Mucosa of rectum (tissue), 2 donors: Measurements from ENCODE around the gene CD36.

Experiments
- H3K27ac ChIP-seq, 2 donors: one replicate each; pipeline ENCODE4 v1.7.0; 2013; ENCODE audit warnings: inconsistent platforms in 2 of 2, low read depth in 2 of 2, low read length in 2 of 2
- H3K27me3 ChIP-seq, 2 donors: one replicate each; pipeline ENCODE4 v1.7.0; 2013; ENCODE audit warnings: low read length in 2 of 2; ENCODE audit not compliant: control insufficient read depth in 2 of 2, insufficient read depth in 2 of 2
- H3K36me3 ChIP-seq, 2 donors: one replicate each; pipeline ENCODE4 v1.7.0; 2013; ENCODE audit warnings: low read length in 2 of 2; ENCODE audit not compliant: control insufficient read depth in 2 of 2, insufficient read depth in 2 of 2
- H3K4me1 ChIP-seq, 2 donors: one replicate each; pipeline ENCODE4 v1.7.0; 2013; ENCODE audit warnings: low read length in 2 of 2, mild to moderate bottlenecking in 1 of 2; ENCODE audit not compliant: control insufficient read depth in 2 of 2, insufficient read depth in 2 of 2
- H3K4me3 ChIP-seq, 2 donors: one replicate each; pipeline ENCODE4 v1.7.0; 2013; ENCODE audit warnings: low read length in 2 of 2
- H3K9ac ChIP-seq, 2 donors: one replicate each; pipeline ENCODE4 v1.7.0; 2013; ENCODE audit warnings: low read length in 2 of 2, low read depth in 1 of 2, mild to moderate bottlenecking in 1 of 2
- H3K9me3 ChIP-seq, 2 donors: one replicate each; pipeline ENCODE4 v1.7.0; 2013; ENCODE audit warnings: low read length in 2 of 2; ENCODE audit not compliant: control insufficient read depth in 2 of 2
- donor health status: healthy.
- donor health status: Normal muscosa, but diverticular disease.

CD36 gene

DNA sequence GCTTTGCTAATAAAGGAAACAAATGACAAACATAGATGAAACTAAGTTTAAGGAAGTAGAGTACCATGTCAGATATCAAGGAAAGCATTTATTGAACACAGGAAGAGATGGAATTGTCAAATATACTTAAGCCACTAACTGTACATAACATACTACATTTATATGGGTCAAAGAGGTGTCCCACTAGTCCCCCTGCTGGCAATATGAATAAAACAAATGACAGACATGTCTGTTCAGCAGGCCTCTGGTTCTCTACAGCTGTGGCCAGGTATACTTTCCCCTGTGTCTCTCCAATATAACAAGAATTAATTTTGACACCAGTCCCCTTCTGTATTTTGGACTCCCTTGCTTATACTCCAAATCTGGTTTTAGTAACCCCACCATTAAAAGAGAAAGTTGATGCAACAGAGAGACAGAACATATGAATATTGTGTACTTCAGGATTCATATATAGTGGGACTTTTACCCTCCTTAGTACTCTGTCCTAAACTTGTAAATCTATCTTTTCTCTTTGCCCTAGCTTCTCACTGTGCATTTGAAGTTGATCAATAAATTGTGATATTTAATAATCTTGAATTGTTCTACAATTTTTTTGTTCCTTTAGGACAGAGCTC lies 42.9 kb downstream of the CD36 start:
- no peak overlapping the region for H3K4me3 ChIP-seq
- H3K36me3 ChIP-seq, result no peaks in the 10 kb centered on the region
- no peak overlapping the region for H3K27ac ChIP-seq
- no peaks in the 10 kb centered on the region for H3K9me3 ChIP-seq
- no peak overlapping the region for H3K9ac ChIP-seq
- H3K27me3 ChIP-seq, result no peaks in the 10 kb centered on the region
- H3K4me1 ChIP-seq, result no peaks in the 10 kb centered on the region

GRCh38 chr7:80682744-80683143 lies 44.3 kb downstream of the CD36 start:
- no peaks in the 10 kb centered on the region for H3K27me3 ChIP-seq
- no peak overlapping the region for H3K4me3 ChIP-seq
- H3K36me3 ChIP-seq, result no peaks in the 10 kb centered on the region
- no peak overlapping the region for H3K27ac ChIP-seq
- no peak overlapping the region for H3K9ac ChIP-seq
- H3K9me3 ChIP-seq, result no peaks in the 10 kb centered on the region
- no peaks in the 10 kb centered on the region for H3K4me1 ChIP-seq

DNA sequence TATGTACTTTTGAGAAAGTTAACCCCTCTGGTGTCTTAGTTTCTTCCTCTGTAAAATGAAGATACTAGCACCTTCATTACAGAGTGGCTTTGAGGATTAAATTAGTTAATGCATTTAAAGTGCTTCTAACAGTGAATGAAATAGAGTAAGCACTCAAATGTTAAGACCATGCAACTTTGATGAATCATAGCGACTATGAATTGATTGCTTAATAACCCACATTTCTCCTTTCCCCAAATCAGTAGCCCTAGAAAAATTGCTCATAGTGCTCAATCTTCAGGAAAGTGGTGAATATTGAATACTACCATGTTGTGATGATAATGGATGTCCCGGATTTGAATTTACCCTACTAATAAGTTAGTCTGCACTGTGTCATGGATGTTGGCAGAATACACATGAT lies 48.1 kb downstream of the CD36 start:
- H3K9ac ChIP-seq, result no peak overlapping the region
- no peaks in the 10 kb centered on the region for H3K4me1 ChIP-seq
- H3K27ac ChIP-seq, result no peak overlapping the region

DNA sequence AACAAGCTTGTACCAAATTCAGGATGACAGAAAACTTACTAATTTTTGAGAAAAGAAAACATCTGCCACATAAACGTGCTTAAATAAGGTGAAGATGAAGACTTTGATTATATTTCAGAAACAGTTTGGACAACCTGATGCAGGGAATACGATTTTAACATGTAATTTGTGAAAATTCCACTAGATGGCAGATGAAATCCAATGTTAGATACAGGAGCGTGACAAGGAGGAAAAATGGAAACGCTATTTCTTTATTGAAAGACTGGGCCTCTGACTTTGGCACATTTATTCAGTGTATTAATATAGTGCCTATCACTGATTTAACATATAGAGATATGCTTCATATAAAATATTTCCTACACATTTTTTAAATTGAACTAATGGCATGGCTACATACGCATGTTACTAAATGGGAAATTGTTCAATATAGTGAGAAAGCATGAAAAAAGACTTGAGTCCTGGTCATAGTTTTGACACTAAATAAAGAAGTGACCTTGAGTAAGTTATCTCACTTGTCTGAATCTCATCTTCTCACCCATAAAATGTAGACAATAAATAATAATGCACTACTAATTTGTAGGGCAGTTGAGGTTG lies 60.7 kb downstream of the CD36 start:
- Histone ChIP-seq H3K36me3 (no peaks in the 10 kb centered on the region), H3K27ac (no peak overlapping the region)

More for the DNA sequence above, 48.1 kb downstream of the CD36 start:
- H3K9me3 ChIP-seq, result no peaks in the 10 kb centered on the region
- H3K27me3 ChIP-seq, result no peaks in the 10 kb centered on the region
- no peaks in the 10 kb centered on the region for H3K36me3 ChIP-seq
- no peak overlapping the region for H3K4me3 ChIP-seq

GRCh38 chr7:80699721-80700256 lies 61.3 kb downstream of the CD36 start:
- H3K9ac ChIP-seq, result no peak overlapping the region
- no peaks in the 10 kb centered on the region for H3K4me1 ChIP-seq
- H3K9me3 ChIP-seq, result no peaks in the 10 kb centered on the region
- no peak overlapping the region for H3K4me3 ChIP-seq
- H3K36me3 ChIP-seq, result no peaks in the 10 kb centered on the region
- H3K27me3 ChIP-seq, result no peaks in the 10 kb centered on the region
- H3K27ac ChIP-seq, result no peak overlapping the region

More for the DNA sequence above, 60.7 kb downstream of the CD36 start:
- no peaks in the 10 kb centered on the region for H3K4me1 ChIP-seq
- no peaks in the 10 kb centered on the region for H3K27me3 ChIP-seq
- no peak overlapping the region for H3K9ac ChIP-seq
- H3K4me3 ChIP-seq, result no peak overlapping the region
- H3K9me3 ChIP-seq, result no peaks in the 10 kb centered on the region

GRCh38 chr7:80703272-80703671 lies 64.8 kb downstream of the CD36 start:
- H3K27ac ChIP-seq, result no peak overlapping the region
- no peaks in the 10 kb centered on the region for H3K27me3 ChIP-seq
- H3K4me3 ChIP-seq, result no peak overlapping the region
- H3K9me3 ChIP-seq, result no peaks in the 10 kb centered on the region
- H3K36me3 ChIP-seq, result no peaks in the 10 kb centered on the region
- no peaks in the 10 kb centered on the region for H3K4me1 ChIP-seq
- no peak overlapping the region for H3K9ac ChIP-seq

GRCh38 chr7:80705130-80705781 lies 66.8 kb downstream of the CD36 start:
- H3K9ac ChIP-seq, result no peak overlapping the region
- no peaks in the 10 kb centered on the region for H3K9me3 ChIP-seq
- no peak overlapping the region for H3K27ac ChIP-seq
- no peaks in the 10 kb centered on the region for H3K27me3 ChIP-seq
- H3K4me3 ChIP-seq, result no peak overlapping the region
- H3K4me1 ChIP-seq, result no peaks in the 10 kb centered on the region
- no peaks in the 10 kb centered on the region for H3K36me3 ChIP-seq

DNA sequence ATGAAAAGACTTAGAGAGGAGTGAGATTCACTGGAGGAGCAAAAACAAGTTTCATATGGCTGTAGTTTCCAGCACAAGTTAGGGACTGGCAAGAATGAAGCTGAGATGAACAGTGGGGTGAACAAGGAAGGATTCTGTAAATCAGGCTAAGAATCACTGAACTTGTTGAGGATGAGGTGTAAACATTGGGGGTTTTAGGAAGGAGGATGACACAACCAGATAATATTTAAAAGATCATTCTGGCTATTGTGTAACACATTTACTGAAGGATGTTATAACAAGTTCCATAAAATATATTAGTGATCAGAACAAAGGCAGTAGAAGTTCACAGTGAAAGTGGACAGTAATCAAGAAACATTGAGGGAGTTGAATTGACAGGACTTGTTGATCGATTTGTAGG lies 68.9 kb downstream of the CD36 start:
- H3K4me1 ChIP-seq, result no peaks in the 10 kb centered on the region
- no peak overlapping the region for H3K9ac ChIP-seq
- H3K9me3 ChIP-seq, result no peaks in the 10 kb centered on the region
- H3K36me3 ChIP-seq, result no peaks in the 10 kb centered on the region
- H3K27me3 ChIP-seq, result no peaks in the 10 kb centered on the region
- no peak overlapping the region for H3K27ac ChIP-seq
- no peak overlapping the region for H3K4me3 ChIP-seq

- H3K4me3 ChIP-seq, result no peak overlapping the region
- H3K4me1 ChIP-seq, result no peaks in the 10 kb centered on the region
- H3K27ac ChIP-seq, result no peak overlapping the region
- no peaks in the 10 kb centered on the region for H3K36me3 ChIP-seq
- H3K27me3 ChIP-seq, result no peaks in the 10 kb centered on the region
- no peak overlapping the region for H3K9ac ChIP-seq
- no peaks in the 10 kb centered on the region for H3K9me3 ChIP-seq
Measured at GRCh38 chr7:80708123-80708522, 69.7 kb downstream of the CD36 start.

GRCh38 chr7:80711531-80711930 lies 73.1 kb downstream of the CD36 start:
- no peaks in the 10 kb centered on the region for H3K36me3 ChIP-seq
- H3K9ac ChIP-seq, result no peak overlapping the region
- no peak overlapping the region for H3K27ac ChIP-seq
- H3K9me3 ChIP-seq, result no peaks in the 10 kb centered on the region
- H3K4me3 ChIP-seq, result no peak overlapping the region
- H3K27me3 ChIP-seq, result no peaks in the 10 kb centered on the region
- no peaks in the 10 kb centered on the region for H3K4me1 ChIP-seq
